HL-60 (cell line): ENCODE data around the gene DIS3L2.

Source experiments
- CTCF ChIP-seq: IDR thresholded peaks from one replicate; pipeline ENCODE4 v1.5.1; 2011; ENCODE audit warnings: low read length, control low read depth, inconsistent platforms; ENCODE audit not compliant: insufficient read depth
- GABPA ChIP-seq: IDR thresholded peaks from 2 replicates; pipeline ENCODE4 v1.6.1; 2012; ENCODE audit warnings: low read depth
- POLR2AphosphoS5 ChIP-seq: IDR thresholded peaks from 2 replicates; pipeline ENCODE4 v1.6.1; 2012; ENCODE audit warnings: low read depth
- REST ChIP-seq: IDR thresholded peaks from 2 replicates; pipeline ENCODE4 v1.6.1; 2012; ENCODE audit warnings: low read depth; ENCODE audit not compliant: insufficient replicate concordance
- SPI1 ChIP-seq: IDR thresholded peaks from 2 replicates; pipeline ENCODE4 v1.6.1; 2012; ENCODE audit warnings: low read depth, mild to moderate bottlenecking, borderline replicate concordance

DNA sequence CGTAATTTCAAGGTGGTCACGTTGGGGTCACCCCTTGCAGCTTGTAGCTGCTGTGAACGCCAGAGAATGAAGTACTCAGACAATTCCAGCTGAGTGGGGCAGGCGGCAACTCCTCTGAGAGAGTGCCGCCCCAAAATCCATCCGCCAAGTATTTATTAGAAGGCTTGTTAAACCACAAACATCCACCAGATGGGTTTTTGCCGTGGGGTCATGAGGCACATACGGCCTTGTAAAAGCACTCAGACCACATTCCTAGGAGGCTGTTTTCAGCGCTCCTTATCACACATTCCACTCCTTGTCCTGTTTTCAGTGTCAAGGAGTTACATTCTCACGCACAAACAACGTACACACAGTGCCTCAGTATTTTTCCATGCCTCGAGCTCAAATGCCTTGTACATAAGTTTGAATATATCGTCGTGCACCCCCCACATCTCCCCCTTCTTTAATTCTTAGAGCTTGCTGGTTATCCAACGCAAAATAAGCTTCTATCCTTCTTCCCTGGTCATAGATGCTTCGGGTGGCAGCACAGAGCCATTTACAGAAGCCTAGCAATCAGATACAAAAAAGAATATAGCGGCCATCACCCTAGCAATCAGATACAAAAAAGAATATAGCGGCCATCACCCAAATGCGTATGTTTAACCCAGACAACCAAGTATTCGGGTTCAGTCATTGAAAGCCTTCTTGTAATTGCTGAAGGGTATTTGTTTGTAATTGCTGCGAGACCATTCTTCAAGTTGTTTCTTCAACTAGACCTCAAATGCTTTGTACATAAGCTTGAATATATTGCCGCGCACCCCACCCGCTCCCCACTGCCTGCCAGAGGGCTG is 424.4 kb downstream of the DIS3L2 start:
- TF ChIP-seq REST = no peak
- TF ChIP-seq CTCF = no peak
- TF ChIP-seq GABPA = no peak
- no peak for TF ChIP-seq POLR2AphosphoS5
- no peak for TF ChIP-seq SPI1
